Choroid plexus epithelial cell (primary cell): ENCODE results near the gene TMEM74B.

Source experiments
- DNase-seq: peaks from one replicate; pipeline ENCODE4 v3.0.0-alpha.2; 2010; ENCODE audit warnings: low read depth
- H3K4me3 ChIP-seq: 2 replicates; pipeline ENCODE4 v1.5.1; 2011; ENCODE audit warnings: low read depth, mild to moderate bottlenecking, control low read depth, low read length, moderate library complexity
- TF ChIP-seq, protein P1 (sequence below): conservative IDR thresholded peaks from 2 replicates; pipeline ENCODE4 v1.5.1; 2011; ENCODE audit warnings: low read depth, mild to moderate bottlenecking, control low read depth, inconsistent platforms, low read length, moderate library complexity

Gene TMEM74B

DNA sequence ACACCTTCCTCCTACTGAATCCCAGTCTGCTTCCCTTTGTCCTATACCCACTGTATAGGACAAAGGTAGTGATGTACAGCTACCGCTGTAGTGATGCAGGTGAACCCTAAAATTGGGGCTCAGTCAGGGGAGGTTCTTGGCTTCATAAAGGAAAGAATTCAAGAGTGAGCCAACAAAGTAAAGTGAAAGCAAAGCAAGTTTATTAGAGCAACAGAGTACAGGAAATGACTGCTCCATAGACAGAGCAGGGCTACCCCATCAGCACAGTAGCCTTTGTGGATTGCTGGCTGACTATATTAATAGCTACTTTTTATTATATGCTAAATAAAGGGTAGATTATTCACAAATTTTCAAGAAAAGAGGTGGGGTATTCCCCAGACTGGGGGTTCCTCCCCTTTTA, 15.2 kb upstream of the TMEM74B start:
- TF ChIP-seq, protein P1, sequence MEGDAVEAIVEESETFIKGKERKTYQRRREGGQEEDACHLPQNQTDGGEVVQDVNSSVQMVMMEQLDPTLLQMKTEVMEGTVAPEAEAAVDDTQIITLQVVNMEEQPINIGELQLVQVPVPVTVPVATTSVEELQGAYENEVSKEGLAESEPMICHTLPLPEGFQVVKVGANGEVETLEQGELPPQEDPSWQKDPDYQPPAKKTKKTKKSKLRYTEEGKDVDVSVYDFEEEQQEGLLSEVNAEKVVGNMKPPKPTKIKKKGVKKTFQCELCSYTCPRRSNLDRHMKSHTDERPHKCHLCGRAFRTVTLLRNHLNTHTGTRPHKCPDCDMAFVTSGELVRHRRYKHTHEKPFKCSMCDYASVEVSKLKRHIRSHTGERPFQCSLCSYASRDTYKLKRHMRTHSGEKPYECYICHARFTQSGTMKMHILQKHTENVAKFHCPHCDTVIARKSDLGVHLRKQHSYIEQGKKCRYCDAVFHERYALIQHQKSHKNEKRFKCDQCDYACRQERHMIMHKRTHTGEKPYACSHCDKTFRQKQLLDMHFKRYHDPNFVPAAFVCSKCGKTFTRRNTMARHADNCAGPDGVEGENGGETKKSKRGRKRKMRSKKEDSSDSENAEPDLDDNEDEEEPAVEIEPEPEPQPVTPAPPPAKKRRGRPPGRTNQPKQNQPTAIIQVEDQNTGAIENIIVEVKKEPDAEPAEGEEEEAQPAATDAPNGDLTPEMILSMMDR = no peak
- no peak for DNase-seq
- no peak overlapping the region for H3K4me3 ChIP-seq

DNA sequence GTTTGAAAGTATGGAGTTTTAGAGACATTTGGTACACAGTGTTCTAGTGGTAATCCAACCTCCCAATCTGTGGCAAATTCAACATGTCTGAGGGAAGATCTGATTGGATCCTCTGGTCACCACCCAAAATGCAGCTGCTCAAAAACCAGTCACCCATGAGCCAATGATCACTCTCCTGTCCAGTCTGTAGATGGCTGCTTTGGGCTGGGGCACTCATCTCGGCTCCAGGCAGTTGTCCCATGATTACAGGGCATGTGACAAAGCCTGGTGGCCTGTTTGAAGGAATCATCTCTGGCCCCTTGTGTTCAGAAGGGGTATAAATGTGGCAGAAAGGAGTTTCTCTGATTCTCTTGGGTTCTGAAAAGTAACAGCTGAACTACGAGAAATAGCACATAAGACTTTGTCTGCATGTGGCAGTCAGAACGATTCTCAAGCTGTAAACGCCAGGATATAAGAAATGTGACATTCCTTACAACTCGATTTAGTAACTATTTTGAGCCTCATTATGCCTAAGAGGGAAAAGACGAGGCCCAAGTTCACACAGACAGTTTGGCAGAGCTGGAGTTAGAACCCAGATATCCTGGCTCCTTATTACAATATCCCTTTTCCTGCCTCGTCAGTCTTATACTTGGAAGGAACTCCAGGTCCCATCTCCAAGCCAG, 14.6 kb upstream of the TMEM74B start:
- no peak overlapping the region for H3K4me3 ChIP-seq
- TF ChIP-seq, protein P1 = no peak
- DNase-seq = no peak

DNA sequence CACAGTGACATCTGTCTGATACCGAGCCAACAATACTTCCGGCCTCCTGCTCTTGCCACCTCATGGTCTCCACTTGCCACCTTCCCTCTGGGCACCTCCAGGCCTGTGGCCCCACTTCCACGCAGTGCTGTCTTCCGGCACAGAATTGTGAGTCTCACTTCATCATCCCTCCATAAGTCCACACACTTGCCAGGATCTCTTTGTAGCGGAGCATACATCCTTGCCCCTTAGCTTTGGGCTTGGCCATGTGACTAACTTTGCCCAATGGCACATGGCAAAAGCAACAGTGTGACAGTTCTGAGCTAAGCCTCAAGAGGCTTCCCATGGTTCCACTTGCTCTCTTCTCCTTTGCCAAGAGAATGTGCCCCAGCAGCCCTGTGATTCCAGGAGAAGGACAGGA, 14.0 kb upstream of the TMEM74B start:
- H3K4me3 ChIP-seq = no peak overlapping the region
- no peak for DNase-seq
- TF ChIP-seq, protein P1 = no peak

- no peak for DNase-seq
- TF ChIP-seq, protein P1 = no peak
- no peak overlapping the region for H3K4me3 ChIP-seq
Measured at GRCh38 chr20:1197801-1198200, 13.0 kb upstream of the TMEM74B start.

DNA sequence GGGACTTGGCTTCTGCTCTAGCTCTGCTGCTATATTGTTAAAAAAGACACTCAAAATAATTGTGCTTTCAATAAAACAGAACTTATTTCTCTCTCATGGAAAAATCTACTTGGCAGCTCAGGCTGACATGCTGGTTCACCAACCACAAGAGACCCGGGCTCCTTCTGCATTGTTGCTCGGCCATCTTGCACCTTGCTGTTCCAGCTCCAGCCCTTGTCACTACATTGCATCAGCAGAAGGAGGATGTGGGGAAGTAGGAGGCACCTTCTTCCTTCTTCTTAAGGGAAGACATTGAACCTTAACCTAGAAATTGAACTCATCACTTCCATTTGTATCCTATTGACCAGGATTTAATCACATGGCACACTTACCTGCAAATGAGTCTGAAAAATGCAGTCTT, 11.9 kb upstream of the TMEM74B start:
- TF ChIP-seq, protein P1 = no peak
- DNase-seq = no peak
- no peak overlapping the region for H3K4me3 ChIP-seq

GRCh38 chr20:1195226-1195625, 10.4 kb upstream of the TMEM74B start:
- H3K4me3 ChIP-seq = no peak overlapping the region
- DNase-seq = no peak
- TF ChIP-seq, protein P1 = no peak

DNA sequence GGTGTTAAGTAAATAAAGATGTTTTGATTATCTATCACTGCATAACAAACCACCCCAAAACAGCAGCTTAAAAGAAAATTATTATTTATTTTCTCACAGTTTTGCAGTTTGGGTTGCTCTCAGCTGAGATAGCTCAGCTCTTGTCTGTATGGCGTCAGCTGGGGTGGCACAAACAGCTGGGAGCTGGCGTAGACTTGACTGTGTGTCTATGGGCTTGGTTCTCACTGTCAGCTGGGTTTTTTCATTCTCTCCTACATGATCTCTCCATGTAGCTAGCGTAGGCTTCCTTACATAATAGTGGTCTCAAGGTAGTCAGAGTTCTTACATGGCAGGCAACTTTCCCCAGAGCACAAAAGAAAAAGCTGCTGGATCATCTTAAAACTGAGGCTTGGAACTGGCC, 6.5 kb upstream of the TMEM74B start:
- TF ChIP-seq, protein P1 = no peak
- DNase-seq = no peak
- H3K4me3 ChIP-seq = no peak overlapping the region
